Activated CD4-positive, alpha-beta memory T cell treated with anti-CD3 and anti-CD28 coated beads, Interleukin-2, amount 10 ng/mL, durations not matched to agents 7 days and 5 days (primary cell): ENCODE measurements around the gene FILIP1. TPM values are rescaled to one million over a fixed set of nuclear protein-coding genes. Genes with fewer than 3 reads are reported as not detected.
"Not testable (repeated sequence)": the region's sequence is repeated elsewhere in the genome, so short reads cannot be mapped to it uniquely, and the experiment has no call there.

Experiments used
- CTCF ChIA-PET: fragments of 350-600 bp; sonication (Branson Sonifier 250); formaldehyde crosslinking; loops from one replicate; lab custom pipeline; 2021; ENCODE audit warnings: antibody characterized with exemption, inconsistent platforms; lab: Charles Lee
- POLR2A ChIA-PET: fragments of 350-600 bp; sonication (Branson Sonifier 250); formaldehyde crosslinking; loops from one replicate; lab custom pipeline; 2021; ENCODE audit warnings: antibody characterized with exemption; lab: Charles Lee
- DNase-seq: peaks from one replicate; pipeline ENCODE4 v3.0.0-alpha.2; 2020
- H3K27ac Mint-ChIP-seq: one replicate; pipeline ENCODE4 v1.8.0; 2021; ENCODE audit warnings: mild to moderate bottlenecking, mixed read lengths
- H3K27me3 Mint-ChIP-seq: one replicate; pipeline ENCODE4 v1.8.0; 2021; ENCODE audit warnings: mixed read lengths
- H3K36me3 Mint-ChIP-seq: one replicate; pipeline ENCODE4 v1.8.0; 2021; ENCODE audit warnings: low read depth, mixed read lengths
- H3K4me1 Mint-ChIP-seq: one replicate; pipeline ENCODE4 v1.8.0; 2021; ENCODE audit warnings: mixed read lengths
- H3K4me3 Mint-ChIP-seq: one replicate; pipeline ENCODE4 v1.8.0; 2021; ENCODE audit warnings: mild to moderate bottlenecking, mixed read lengths
- H3K9me3 Mint-ChIP-seq: one replicate; pipeline ENCODE4 v1.8.0; 2021; ENCODE audit warnings: mixed read lengths
- total RNA-seq, 2 experiments: library from RNA; stranded (reverse); gene quantifications; one replicate each; pipeline ENCODE4 v1.2.3, GENCODE V29; 2021

The FILIP1 gene
- total RNA-seq, 2 experiments from 2014 or later: not detected

GRCh38 chr6:75422024-75422639 lies 71.5 kb downstream of the FILIP1 start:
- H3K4me1 Mint-ChIP-seq: peaks cover 10% of the 10 kb centered on the region
- H3K36me3 Mint-ChIP-seq: no peaks in the 10 kb centered on the region
- no peak overlapping the region for H3K4me3 Mint-ChIP-seq
- DNase-seq: no peak
- H3K27me3 Mint-ChIP-seq: peaks cover 11% of the 10 kb centered on the region
- no peak overlapping the region for H3K27ac Mint-ChIP-seq
- H3K9me3 Mint-ChIP-seq: no peaks in the 10 kb centered on the region
- POLR2A ChIA-PET: no interaction called here
- CTCF ChIA-PET: no interaction called here

GRCh38 chr6:75421316-75422023 lies 72.1 kb downstream of the FILIP1 start:
- CTCF ChIA-PET: no interaction called here

GRCh38 chr6:75419980-75420379 lies 73.6 kb downstream of the FILIP1 start:
- POLR2A ChIA-PET: no interaction called here
- DNase-seq: no peak
- CTCF ChIA-PET: no interaction called here
- Mint-ChIP-seq H3K27ac (no peak overlapping the region), H3K36me3 (no peaks in the 10 kb centered on the region), H3K9me3 (no peaks in the 10 kb centered on the region), H3K4me3 (no peak overlapping the region), H3K4me1 (peaks cover 2% of the 10 kb centered on the region), H3K27me3 (peaks cover 15% of the 10 kb centered on the region)

More at GRCh38 chr6:75421316-75422023, 72.1 kb downstream of the FILIP1 start:
- POLR2A ChIA-PET: no interaction called here
- Mint-ChIP-seq H3K4me1 (peaks cover 10% of the 10 kb centered on the region), H3K4me3 (no peak overlapping the region), H3K27me3 (peaks cover 12% of the 10 kb centered on the region), H3K36me3 (no peaks in the 10 kb centered on the region), H3K9me3 (no peaks in the 10 kb centered on the region), H3K27ac (no peak overlapping the region)
- DNase-seq: no peak

GRCh38 chr6:75419416-75419815 lies 74.2 kb downstream of the FILIP1 start:
- ChIA-PET POLR2A (no interaction called here), CTCF (no interaction called here)

GRCh38 chr6:75418233-75418632 lies 75.4 kb downstream of the FILIP1 start:
- Mint-ChIP-seq H3K27ac (no peak overlapping the region), H3K27me3 (peaks cover 23% of the 10 kb centered on the region), H3K9me3 (no peaks in the 10 kb centered on the region), H3K36me3 (no peaks in the 10 kb centered on the region), H3K4me3 (no peak overlapping the region), H3K4me1 (no peaks in the 10 kb centered on the region)
- no peak for DNase-seq
- CTCF ChIA-PET: no interaction called here
- POLR2A ChIA-PET: no interaction called here

More at GRCh38 chr6:75419416-75419815, 74.2 kb downstream of the FILIP1 start:
- no peak overlapping the region for H3K4me3 Mint-ChIP-seq
- DNase-seq: no peak
- no peaks in the 10 kb centered on the region for H3K36me3 Mint-ChIP-seq
- peaks cover 21% of the 10 kb centered on the region for H3K27me3 Mint-ChIP-seq
- H3K27ac Mint-ChIP-seq: no peak overlapping the region
- H3K9me3 Mint-ChIP-seq: no peaks in the 10 kb centered on the region
- no peaks in the 10 kb centered on the region for H3K4me1 Mint-ChIP-seq

GRCh38 chr6:75416443-75416842 lies 77.2 kb downstream of the FILIP1 start:
- Mint-ChIP-seq H3K4me3 (no peak overlapping the region), H3K36me3 (no peaks in the 10 kb centered on the region), H3K27ac (no peak overlapping the region), H3K9me3 (no peaks in the 10 kb centered on the region), H3K27me3 (peaks cover 28% of the 10 kb centered on the region), H3K4me1 (no peaks in the 10 kb centered on the region)
- POLR2A ChIA-PET: no interaction called here
- DNase-seq: no peak
- CTCF ChIA-PET: no interaction called here

GRCh38 chr6:75415804-75416203 lies 77.8 kb downstream of the FILIP1 start:
- Mint-ChIP-seq H3K36me3 (no peaks in the 10 kb centered on the region), H3K27ac (no peak overlapping the region), H3K4me1 (no peaks in the 10 kb centered on the region), H3K9me3 (no peaks in the 10 kb centered on the region), H3K27me3 (peaks cover 29% of the 10 kb centered on the region), H3K4me3 (no peak overlapping the region)
- ChIA-PET POLR2A (no interaction called here), CTCF (no interaction called here)
- no peak for DNase-seq

- no peak overlapping the region for H3K27ac Mint-ChIP-seq
- H3K36me3 Mint-ChIP-seq: no peaks in the 10 kb centered on the region
- ChIA-PET CTCF (no interaction called here), POLR2A (no interaction called here)
- peaks cover 32% of the 10 kb centered on the region for H3K27me3 Mint-ChIP-seq
- H3K4me3 Mint-ChIP-seq: no peak overlapping the region
- no peaks in the 10 kb centered on the region for H3K4me1 Mint-ChIP-seq
- H3K9me3 Mint-ChIP-seq: no peaks in the 10 kb centered on the region
- DNase-seq: no peak
These were observed 79.1 kb downstream of the FILIP1 start for GRCh38 chr6:75414445-75415021.

GRCh38 chr6:75412969-75413662 lies 80.5 kb downstream of the FILIP1 start:
- ChIA-PET CTCF (no interaction called here), POLR2A (no interaction called here)
- no peaks in the 10 kb centered on the region for H3K4me1 Mint-ChIP-seq
- no peaks in the 10 kb centered on the region for H3K9me3 Mint-ChIP-seq
- DNase-seq: no peak
- H3K27me3 Mint-ChIP-seq: peaks cover 28% of the 10 kb centered on the region
- no peak overlapping the region for H3K27ac Mint-ChIP-seq
- H3K36me3 Mint-ChIP-seq: no peaks in the 10 kb centered on the region
- no peak overlapping the region for H3K4me3 Mint-ChIP-seq

- POLR2A ChIA-PET, H3K27ac Mint-ChIP-seq, DNase-seq, H3K36me3 Mint-ChIP-seq, H3K9me3 Mint-ChIP-seq, H3K4me1 Mint-ChIP-seq, H3K4me3 Mint-ChIP-seq, CTCF ChIA-PET: not testable (repeated sequence)
- peaks cover 19% of the 10 kb centered on the region for H3K27me3 Mint-ChIP-seq
These were observed 83.0 kb downstream of the FILIP1 start for GRCh38 chr6:75410564-75410963.

GRCh38 chr6:75409928-75410327 lies 83.7 kb downstream of the FILIP1 start:
- Mint-ChIP-seq H3K27ac (no peak overlapping the region), H3K9me3 (no peaks in the 10 kb centered on the region), H3K4me3 (no peak overlapping the region), H3K36me3 (no peaks in the 10 kb centered on the region), H3K27me3 (peaks cover 17% of the 10 kb centered on the region), H3K4me1 (no peaks in the 10 kb centered on the region)
- CTCF ChIA-PET: no interaction called here
- POLR2A ChIA-PET: no interaction called here
- no peak for DNase-seq

- Mint-ChIP-seq H3K36me3 (no peaks in the 10 kb centered on the region), H3K4me3 (no peak overlapping the region), H3K27ac (no peak overlapping the region), H3K4me1 (no peaks in the 10 kb centered on the region), H3K27me3 (peaks cover 18% of the 10 kb centered on the region), H3K9me3 (no peaks in the 10 kb centered on the region)
- POLR2A ChIA-PET: no interaction called here
- CTCF ChIA-PET: no interaction called here
- no peak for DNase-seq
These were observed 84.3 kb downstream of the FILIP1 start for GRCh38 chr6:75409286-75409685.

GRCh38 chr6:75403563-75404080 lies 90.0 kb downstream of the FILIP1 start:
- no peaks in the 10 kb centered on the region for H3K9me3 Mint-ChIP-seq
- no peaks in the 10 kb centered on the region for H3K4me1 Mint-ChIP-seq
- ChIA-PET CTCF (no interaction called here), POLR2A (no interaction called here)
- no peak overlapping the region for H3K27ac Mint-ChIP-seq
- H3K36me3 Mint-ChIP-seq: no peaks in the 10 kb centered on the region
- no peak for DNase-seq
- H3K27me3 Mint-ChIP-seq: peaks cover 10% of the 10 kb centered on the region
- no peak overlapping the region for H3K4me3 Mint-ChIP-seq
